ENCODE measurements around the gene ECI1.

DNA sequence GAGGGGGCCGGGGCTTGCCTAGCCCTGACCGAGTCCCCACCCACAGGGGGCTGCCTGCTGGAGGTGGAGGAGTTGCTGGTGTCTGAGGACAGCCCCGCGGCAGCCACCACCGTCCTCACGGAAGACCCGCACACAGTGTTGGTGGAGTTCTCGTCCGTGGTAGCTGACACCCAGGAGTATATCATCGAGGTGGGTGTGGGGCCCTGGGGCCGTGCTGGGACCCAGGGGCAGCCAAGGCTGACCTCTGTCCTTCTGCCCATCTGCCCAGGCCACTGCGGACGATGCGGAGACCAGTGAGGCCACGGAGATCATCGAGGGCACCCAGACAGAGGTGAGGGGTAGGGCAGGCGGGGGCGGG lies 16.6 kb downstream of the ECI1 start:
- TF ChIP-seq CTCF (IDR thresholded peaks at IDR 0.05) (no peak), POLR2A (IDR thresholded peaks at IDR 0.05) (no peak)
